K562 (cell line): ENCODE results near the gene DDRGK1. TPM values are rescaled to one million over a fixed set of nuclear protein-coding genes. Genes with fewer than 3 reads are reported as not detected.

ENCODE experiments used
- ATAC-seq: fragments of 200-7000 bp; cut with Tn5 transposase; 3 replicates; pipeline ENCODE4 v1.9.1; 2020; ENCODE audit warnings: moderate library complexity
- BruUV-seq: library from RNA; stranded (reverse); fragments of 400-500 nt; replicated peaks from 2 replicates; lab custom pipeline; 2021; lab: Mats Ljungman, UMichigan
- CTCF ChIA-PET: fragments of 300-600 bp; formaldehyde crosslinking; extraction: SDS; loops from one replicate; lab custom pipeline; 2021; ENCODE audit warnings: low intra/inter-chr PET ratio; lab: Yijun Ruan, JAX
- POLR2A ChIA-PET: fragments of 300-600, 350-650 bp; sonication (Branson Sonifier 250); formaldehyde crosslinking; extraction: SDS; loops from one replicate; lab custom pipeline; 2021; ENCODE audit warnings: antibody characterized with exemption, inconsistent platforms; lab: Yijun Ruan, JAX
- DNase-seq, 4 experiments: peaks; one replicate each; pipeline versions ENCODE4 v3.0.0 to v3.0.0-alpha.2; 2011 to 2018; ENCODE audit warnings: low spot score in 3 of 4, mixed read lengths in 3 of 4; ENCODE audit errors: extremely low read depth in 1 of 4
- FAIRE-seq: peaks from 2 replicates; lab custom pipeline; 2011; peaks lifted over from hg19 to GRCh38; lab: Jason Lieb, UNC
- H2AFZ ChIP-seq: 2 replicates; pipeline ENCODE4 v1.6.0; 2011; ENCODE audit warnings: low read depth, low read length, control low read depth, inconsistent platforms
- H3K27ac ChIP-seq: fragments of 200-600 bp; 3 replicates; pipeline ENCODE4 v1.8.0; 2011; ENCODE audit warnings: low read depth, mild to moderate bottlenecking, control low read depth, inconsistent platforms, low read length, moderate library complexity, mixed read lengths; ENCODE audit errors: extremely low read depth
- H3K27me3 ChIP-seq, 2 experiments: fragments of 300-600 bp in 1 of 2; 2 replicates in 1 of 2; 3 replicates in 1 of 2; pipeline versions ENCODE4 v1.6.0 to v1.8.0; 2011; ENCODE audit warnings: inconsistent platforms in 2 of 2, low read length in 2 of 2, mild to moderate bottlenecking in 1 of 2, mixed read lengths in 1 of 2, moderate library complexity in 1 of 2; ENCODE audit not compliant: control insufficient read depth in 2 of 2, insufficient read depth in 2 of 2
- H3K36me3 ChIP-seq: fragments of 300-600 bp; 3 replicates; pipeline ENCODE4 v1.8.0; 2011; ENCODE audit warnings: mild to moderate bottlenecking, low read length, inconsistent platforms; ENCODE audit not compliant: control insufficient read depth, insufficient read depth
- H3K4me1 ChIP-seq, 2 experiments: fragments of 200-600 bp in 1 of 2; replicated peaks in 1 of 2; 2 replicates in 1 of 2; 3 replicates in 1 of 2; pipeline versions ENCODE4 v1.5.1 to v1.8.0; 2011; ENCODE audit warnings: inconsistent platforms in 2 of 2, low read length in 2 of 2, mild to moderate bottlenecking in 1 of 2, mixed read lengths in 1 of 2, moderate library complexity in 1 of 2; ENCODE audit not compliant: control insufficient read depth in 2 of 2, insufficient read depth in 2 of 2
- H3K4me2 ChIP-seq: 2 replicates; pipeline ENCODE4 v1.6.1; 2011; ENCODE audit warnings: low read length, control low read depth, inconsistent platforms, mixed read lengths; ENCODE audit not compliant: insufficient read depth
- H3K4me3 ChIP-seq: fragments of 200-600 bp; sonication (generic), shearing (Covaris generic); 2 replicates; pipeline ENCODE4 v1.5.1; 2016; ENCODE audit warnings: control low read depth, inconsistent platforms
- H3K79me2 ChIP-seq: fragments of 200-600 bp; 3 replicates; pipeline ENCODE4 v1.8.0; 2011; ENCODE audit warnings: low read length, inconsistent platforms; ENCODE audit not compliant: control insufficient read depth, insufficient read depth
- H3K9ac ChIP-seq, 2 experiments: 2 replicates each; pipeline versions ENCODE4 v1.6.0 to v1.6.1; 2011; ENCODE audit warnings: low read depth in 2 of 2, low read length in 2 of 2, control low read depth in 1 of 2, inconsistent platforms in 1 of 2, mild to moderate bottlenecking in 1 of 2, mixed read lengths in 1 of 2; ENCODE audit not compliant: insufficient read depth in 1 of 2
- H3K9me1 ChIP-seq: one replicate; pipeline ENCODE4 v1.6.0; 2011; ENCODE audit warnings: inconsistent platforms, mild to moderate bottlenecking, low read length, moderate library complexity; ENCODE audit not compliant: control insufficient read depth, insufficient read depth
- H3K9me3 ChIP-seq: replicated peaks from 2 replicates; pipeline ENCODE4 v1.5.1; 2011; ENCODE audit warnings: low read depth, low read length, inconsistent platforms; ENCODE audit not compliant: control insufficient read depth, insufficient read depth
- H4K20me1 ChIP-seq: replicated peaks from 2 replicates; pipeline ENCODE4 v1.6.1; 2011; ENCODE audit warnings: low read length, inconsistent platforms, mixed read lengths; ENCODE audit not compliant: control insufficient read depth, insufficient read depth
- BCOR ChIP-seq: fragments of 450-650 bp; IDR thresholded peaks from 2 replicates; pipeline ENCODE4 v1.6.1; 2016
- FOXJ3 ChIP-seq: sonication (generic); formaldehyde crosslinking; IDR thresholded peaks from 2 replicates; pipeline ENCODE4 v1.4.0; 2020; ENCODE audit warnings: mild to moderate bottlenecking, missing genetic modification reagents
- KDM5B ChIP-seq: fragments of 200-600 bp; sonication (generic); IDR thresholded peaks from 2 replicates; pipeline ENCODE4 v1.6.1; 2012; ENCODE audit warnings: low read depth, mild to moderate bottlenecking, moderate library complexity, low read length, control low read depth, inconsistent platforms; ENCODE audit not compliant: insufficient replicate concordance
- MXI1 ChIP-seq: IDR thresholded peaks from 2 replicates; pipeline ENCODE4 v1.6.1; 2011; ENCODE audit warnings: low read depth, mild to moderate bottlenecking, improper control_type of control experiment, low read length
- POLR2A ChIP-seq: fragments of 450-650 bp; conservative IDR thresholded peaks from 2 replicates; pipeline ENCODE4 v1.6.1; 2016
- SMAD3 ChIP-seq: fragments of 450-650 bp; formaldehyde crosslinking; conservative IDR thresholded peaks from 2 replicates; pipeline ENCODE4 v1.4.0; 2020; ENCODE audit warnings: mild to moderate bottlenecking
- SRSF9 ChIP-seq: fragments of 200-400 bp; formaldehyde crosslinking; IDR thresholded peaks from 2 replicates; pipeline ENCODE4 v1.6.1; 2017; ENCODE audit warnings: low read depth, low read length, borderline replicate concordance
- STAG1 ChIP-seq: sonication (generic); formaldehyde crosslinking; IDR thresholded peaks from 2 replicates; pipeline ENCODE4 v1.5.0; 2020; ENCODE audit warnings: missing genetic modification reagents, borderline replicate concordance
- STAT5A ChIP-seq: IDR thresholded peaks from 2 replicates; pipeline ENCODE4 v1.6.1; 2012; ENCODE audit warnings: low read length, inconsistent platforms, borderline replicate concordance
- TSC22D4 ChIP-seq: fragments of 450-650 bp; IDR thresholded peaks from 2 replicates; pipeline ENCODE4 v1.6.1; 2016; ENCODE audit warnings: missing genetic modification characterization, missing biosample characterization, control low read depth
- ZBTB1 ChIP-seq: sonication (generic); formaldehyde crosslinking; IDR thresholded peaks from 2 replicates; pipeline ENCODE4 v1.8.1; 2023; ENCODE audit warnings: missing genetic modification reagents, low read depth, mild to moderate bottlenecking, borderline replicate concordance
- ZFP36 ChIP-seq: fragments of 150-350 bp; IDR thresholded peaks from 2 replicates; pipeline ENCODE4 v1.6.1; 2018; ENCODE audit warnings: low read length, low read depth; ENCODE audit not compliant: partially characterized antibody
- ZFX ChIP-seq: sonication (generic); formaldehyde crosslinking; IDR thresholded peaks from 2 replicates; pipeline ENCODE4 v1.8.0; 2022; ENCODE audit warnings: mild to moderate bottlenecking, missing genetic modification reagents, moderate library complexity
- WGBS: fragments of 100-300 bp; shearing (Covaris generic); methylation state at CpG from one replicate; pipeline ENCODE4 v1.1.6; 2016; ENCODE audit warnings: low coverage, mixed read lengths; ENCODE audit not compliant: insufficient coverage; ENCODE audit errors: missing lambda C conversion rate; 5-methylcytosine and 5-hydroxymethylcytosine counted together
- in situ Hi-C: fragments of 300-500 bp; cut with MboI; formaldehyde crosslinking; loops from 4 replicates; pipeline ENCODE4 v1.15.0; 2018; ENCODE audit warnings: inconsistent platforms, mixed read lengths
- intact Hi-C: fragments of 100-400 bp; cut with micrococcal nuclease; formaldehyde crosslinking; loops from 2 replicates; pipeline ENCODE4 v1.14.2; 2022
- polyA plus RNA-seq, 8 experiments: library from polyadenylated mRNA; depleted of rRNA in 4 of 8; stranded (reverse) in 5 of 8; unstranded in 3 of 8; fragments of >200 nt; fragmentation: Nextera tagmentation in 2 of 8; fragmentation: Illumina TruSeq in 1 of 8; extraction: Ambion mirVana in 2 of 8; extraction: Trizol in 1 of 8; gene quantifications; 2 replicates each; pipeline versions ENCODE4 v1.2.1 to v1.2.3, GENCODE V29; 2011 to 2014; ENCODE audit warnings: inconsistent platforms in 1 of 8, missing spikeins in 1 of 8
- total RNA-seq, 7 experiments: library from RNA; depleted of rRNA in 6 of 7; stranded (reverse); fragments of >200 nt in 6 of 7; fragmentation: Illumina TruSeq in 2 of 7; extraction: Trizol in 2 of 7; gene quantifications; 2 replicates each; pipeline versions ENCODE4 v1.2.1 to v1.2.3, GENCODE V29; 2011 to 2021; ENCODE audit warnings: low replicate concordance in 1 of 7
- TF ChIP-seq, protein P1 (sequence below): conservative IDR thresholded peaks from 2 replicates; pipeline ENCODE4 v1.6.1; 2011; ENCODE audit warnings: low read depth, mild to moderate bottlenecking, low read length; ENCODE audit not compliant: control insufficient read depth
- TF ChIP-seq, protein P2 (sequence below): sonication (generic); formaldehyde crosslinking; IDR thresholded peaks from 2 replicates; pipeline ENCODE4 v1.8.0; 2022; ENCODE audit warnings: missing genetic modification reagents, mild to moderate bottlenecking, borderline replicate concordance
- TF ChIP-seq, protein P3 (sequence below): fragments of 250-450 bp; sonication (Bioruptor Pico); IDR thresholded peaks from 2 replicates; pipeline ENCODE4 v1.5.0; 2021

The DDRGK1 gene
- total and polyA plus RNA-seq, 9 of the 15 experiments (the other 6 are each of a cell fraction or from before 2014, with no cell fraction given): 2.3 to 54.4 (median 29.1) TPM

DNA sequence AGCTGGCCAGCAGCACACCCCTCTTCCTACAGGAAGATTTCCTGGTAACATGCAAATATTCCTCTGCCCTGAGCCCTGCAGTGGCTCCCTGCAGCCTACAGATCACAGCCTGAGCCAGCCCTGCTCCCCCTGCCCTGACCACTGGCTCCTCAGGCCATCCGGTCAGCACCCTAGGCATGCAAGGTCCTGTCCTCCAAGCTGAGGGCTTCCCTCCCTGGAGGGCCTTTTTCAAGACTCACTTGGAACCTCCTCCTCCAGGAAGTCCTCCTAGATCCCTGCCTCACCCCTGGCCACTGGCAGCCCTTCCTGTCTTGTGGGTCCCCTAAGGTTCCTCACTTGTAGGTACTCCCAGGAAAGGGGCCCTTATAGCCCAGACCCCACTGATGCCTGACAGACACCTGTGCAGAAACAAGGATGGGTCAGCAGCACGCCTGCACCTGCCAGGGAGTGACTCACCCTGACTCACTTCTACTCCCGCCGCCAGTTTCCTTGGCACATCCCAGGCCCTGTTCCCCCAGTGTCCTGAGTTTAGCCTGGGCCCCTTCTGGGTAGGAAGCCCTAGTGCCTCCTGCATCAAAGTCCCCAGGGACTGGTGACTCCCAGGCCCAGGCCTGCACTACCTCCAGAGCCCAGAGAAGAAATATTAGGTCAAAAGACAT, 31.3 kb upstream of the DDRGK1 start:
- H3K9me1 ChIP-seq: no peaks in the 10 kb centered on the region
- intact Hi-C loops: no loop called here
- no peaks in the 10 kb centered on the region for H3K36me3 ChIP-seq
- no TSS peak for BruUV-seq
- FAIRE-seq: no peak
- H3K4me1 ChIP-seq: peaks cover 0 to 33% of the 10 kb centered on the region in 2 experiments; a peak in 2 of 5 replicates
- no peak overlapping the region for H3K9ac ChIP-seq
- no peak overlapping the region for H2AFZ ChIP-seq
- H3K27ac ChIP-seq: no peak overlapping the region
- no peak overlapping the region for H3K4me3 ChIP-seq
- H3K4me2 ChIP-seq: no peak overlapping the region
- DNase-seq: no peak
- in situ Hi-C loops: no loop called here
- no peaks in the 10 kb centered on the region for H3K9me3 ChIP-seq
- no peaks in the 10 kb centered on the region for H3K79me2 ChIP-seq
- no peak for ATAC-seq
- no peaks in the 10 kb centered on the region for H4K20me1 ChIP-seq
- ChIA-PET CTCF (no interaction called here), POLR2A (interaction anchor here (0.6 kb wide), 1 partner anchor 10 kb away, joined by 3 read pairs; no protein-coding TSS in a partner anchor)
- WGBS: 13% methylated on average over 4 of the region's 4 CpGs
- H3K27me3 ChIP-seq: peaks cover 8 to 50% of the 10 kb centered on the region in 2 experiments; a peak in 3 of 5 replicates
- TF ChIP-seq, protein P1, sequence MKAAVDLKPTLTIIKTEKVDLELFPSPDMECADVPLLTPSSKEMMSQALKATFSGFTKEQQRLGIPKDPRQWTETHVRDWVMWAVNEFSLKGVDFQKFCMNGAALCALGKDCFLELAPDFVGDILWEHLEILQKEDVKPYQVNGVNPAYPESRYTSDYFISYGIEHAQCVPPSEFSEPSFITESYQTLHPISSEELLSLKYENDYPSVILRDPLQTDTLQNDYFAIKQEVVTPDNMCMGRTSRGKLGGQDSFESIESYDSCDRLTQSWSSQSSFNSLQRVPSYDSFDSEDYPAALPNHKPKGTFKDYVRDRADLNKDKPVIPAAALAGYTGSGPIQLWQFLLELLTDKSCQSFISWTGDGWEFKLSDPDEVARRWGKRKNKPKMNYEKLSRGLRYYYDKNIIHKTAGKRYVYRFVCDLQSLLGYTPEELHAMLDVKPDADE: no peak
- TF ChIP-seq ZFP36 (peak; percentile 94), SRSF9 (no peak), ZFX (CRISPR knock-in tag) (no peak), TSC22D4 (no peak), KDM5B (no peak), STAT5A (no peak), SMAD3 (CRISPR knock-in tag) (no peak), POLR2A (no peak), STAG1 (CRISPR knock-in tag) (no peak), MXI1 (no peak), BCOR (peak; percentile 49; the same call in 1 of the 2 replicates), ZBTB1 (CRISPR knock-in tag) (no peak), FOXJ3 (no peak)
- TF ChIP-seq, protein P2, sequence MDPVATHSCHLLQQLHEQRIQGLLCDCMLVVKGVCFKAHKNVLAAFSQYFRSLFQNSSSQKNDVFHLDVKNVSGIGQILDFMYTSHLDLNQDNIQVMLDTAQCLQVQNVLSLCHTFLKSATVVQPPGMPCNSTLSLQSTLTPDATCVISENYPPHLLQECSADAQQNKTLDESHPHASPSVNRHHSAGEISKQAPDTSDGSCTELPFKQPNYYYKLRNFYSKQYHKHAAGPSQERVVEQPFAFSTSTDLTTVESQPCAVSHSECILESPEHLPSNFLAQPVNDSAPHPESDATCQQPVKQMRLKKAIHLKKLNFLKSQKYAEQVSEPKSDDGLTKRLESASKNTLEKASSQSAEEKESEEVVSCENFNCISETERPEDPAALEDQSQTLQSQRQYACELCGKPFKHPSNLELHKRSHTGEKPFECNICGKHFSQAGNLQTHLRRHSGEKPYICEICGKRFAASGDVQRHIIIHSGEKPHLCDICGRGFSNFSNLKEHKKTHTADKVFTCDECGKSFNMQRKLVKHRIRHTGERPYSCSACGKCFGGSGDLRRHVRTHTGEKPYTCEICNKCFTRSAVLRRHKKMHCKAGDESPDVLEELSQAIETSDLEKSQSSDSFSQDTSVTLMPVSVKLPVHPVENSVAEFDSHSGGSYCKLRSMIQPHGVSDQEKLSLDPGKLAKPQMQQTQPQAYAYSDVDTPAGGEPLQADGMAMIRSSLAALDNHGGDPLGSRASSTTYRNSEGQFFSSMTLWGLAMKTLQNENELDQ (CRISPR knock-in tag): no peak
- TF ChIP-seq, protein P3, sequence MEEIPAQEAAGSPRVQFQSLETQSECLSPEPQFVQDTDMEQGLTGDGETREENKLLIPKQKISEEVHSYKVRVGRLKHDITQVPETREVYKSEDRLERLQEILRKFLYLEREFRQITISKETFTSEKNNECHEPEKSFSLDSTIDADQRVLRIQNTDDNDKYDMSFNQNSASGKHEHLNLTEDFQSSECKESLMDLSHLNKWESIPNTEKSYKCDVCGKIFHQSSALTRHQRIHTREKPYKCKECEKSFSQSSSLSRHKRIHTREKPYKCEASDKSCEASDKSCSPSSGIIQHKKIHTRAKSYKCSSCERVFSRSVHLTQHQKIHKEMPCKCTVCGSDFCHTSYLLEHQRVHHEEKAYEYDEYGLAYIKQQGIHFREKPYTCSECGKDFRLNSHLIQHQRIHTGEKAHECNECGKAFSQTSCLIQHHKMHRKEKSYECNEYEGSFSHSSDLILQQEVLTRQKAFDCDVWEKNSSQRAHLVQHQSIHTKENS: no peak
